HS-27A (cell line): Measurements from ENCODE around the gene MRPL41.
"Not testable (repeated sequence)": the region's sequence is repeated elsewhere in the genome, so short reads cannot be mapped to it uniquely, and the experiment has no call there.

Experiments
- DNase-seq: peaks from one replicate; pipeline ENCODE4 v3.0.0-alpha.2; 2012; ENCODE audit warnings: low read depth, missing footprints

MRPL41 gene

DNA sequence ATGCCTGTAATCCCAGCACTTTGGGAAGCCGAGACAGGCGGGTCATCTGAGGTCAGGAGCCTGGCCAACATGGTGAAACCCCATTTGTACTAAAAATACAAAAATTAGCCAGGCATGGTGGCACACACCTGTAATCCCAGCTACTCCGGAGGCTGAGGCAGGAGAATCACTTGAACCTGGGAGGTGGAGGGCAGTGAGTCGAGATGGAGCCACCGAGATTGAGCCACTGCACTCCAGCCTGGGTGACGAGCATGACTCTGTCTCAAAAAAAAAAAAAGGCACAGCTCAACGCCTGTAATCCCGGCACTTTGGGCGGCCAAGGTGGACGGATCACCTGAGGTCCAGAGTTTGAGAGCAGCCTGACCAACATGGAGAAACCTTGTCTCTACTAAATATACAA, 2.0 kb downstream of the MRPL41 start:
- not testable (repeated sequence) for DNase-seq

DNA sequence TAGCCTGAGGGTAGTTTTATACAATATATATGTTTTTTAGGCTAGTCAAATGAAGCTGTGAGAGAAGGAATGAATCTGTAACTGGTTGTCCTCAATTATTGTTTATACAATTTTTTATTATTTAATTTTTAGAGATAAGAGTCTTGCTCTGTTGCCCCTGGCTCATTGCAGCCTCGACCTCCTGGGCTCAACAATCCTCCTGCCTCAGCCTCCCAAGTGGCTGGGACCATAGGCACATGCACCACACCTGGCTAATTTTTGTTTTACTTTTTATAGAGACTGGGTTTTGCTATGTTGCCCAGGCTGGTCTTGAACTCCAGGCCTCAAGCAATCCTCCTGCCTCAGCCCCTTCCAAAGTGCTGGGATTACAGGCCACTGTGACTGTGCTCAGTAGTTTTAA, 2.7 kb downstream of the MRPL41 start:
- no peak for DNase-seq

DNA sequence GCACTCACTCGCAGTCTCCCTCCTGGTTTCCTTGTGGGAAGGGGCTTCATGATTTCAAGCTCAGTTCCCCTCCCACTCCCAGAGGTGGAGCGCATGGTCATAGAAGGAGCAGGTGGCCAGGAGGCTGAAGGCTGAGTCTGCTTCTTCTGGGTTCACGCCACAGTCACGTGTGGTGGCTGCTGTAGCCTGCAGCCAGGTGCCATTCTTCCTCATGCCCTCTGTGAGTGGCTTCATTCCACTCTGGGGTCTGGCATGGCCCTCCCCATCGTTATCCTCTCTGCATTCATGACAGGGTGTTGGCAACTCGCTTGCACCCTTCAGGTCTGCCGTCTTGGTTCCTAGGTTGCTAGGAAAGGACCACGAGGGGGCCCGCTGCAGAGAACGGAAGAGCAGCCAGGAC, 3.5 kb downstream of the MRPL41 start:
- no peak for DNase-seq

DNA sequence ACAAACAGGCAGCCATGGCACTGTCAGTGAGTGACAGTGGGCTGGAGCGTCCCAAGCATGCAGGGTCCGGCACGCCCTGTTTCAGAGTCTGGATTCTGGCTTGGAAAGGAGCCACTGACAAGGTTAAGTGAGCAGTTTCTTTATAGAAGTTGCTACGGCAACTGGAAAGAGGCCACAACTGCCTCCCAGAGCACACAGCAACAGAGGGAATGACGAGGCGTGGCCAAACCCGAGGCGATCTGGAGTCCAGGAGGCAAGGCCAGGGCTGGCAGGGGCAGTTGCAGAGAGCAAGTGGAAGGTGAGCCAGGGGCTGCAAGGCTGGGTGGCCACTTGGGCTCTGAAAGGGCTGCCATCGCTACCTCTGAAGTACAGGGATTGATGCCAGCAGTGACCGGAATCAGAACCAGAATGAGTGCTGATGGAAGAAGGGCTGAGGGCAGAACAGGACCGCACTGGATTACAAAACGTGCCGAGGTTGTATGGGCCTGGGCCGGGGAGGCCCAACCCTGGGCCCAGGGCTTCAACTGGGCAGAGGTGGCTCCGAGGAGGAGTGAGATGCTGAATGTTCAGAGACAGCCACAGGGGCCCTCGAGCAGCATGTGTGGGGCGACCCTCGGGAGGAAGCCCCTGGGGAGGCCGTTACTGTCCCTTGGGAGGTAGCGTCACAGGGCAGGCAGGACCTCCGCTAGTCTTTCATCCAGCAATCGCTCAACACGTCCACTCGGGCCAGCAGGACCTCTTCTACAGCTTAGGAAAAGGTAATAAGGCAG, 4.6 kb downstream of the MRPL41 start:
- DNase-seq, result no peak

DNA sequence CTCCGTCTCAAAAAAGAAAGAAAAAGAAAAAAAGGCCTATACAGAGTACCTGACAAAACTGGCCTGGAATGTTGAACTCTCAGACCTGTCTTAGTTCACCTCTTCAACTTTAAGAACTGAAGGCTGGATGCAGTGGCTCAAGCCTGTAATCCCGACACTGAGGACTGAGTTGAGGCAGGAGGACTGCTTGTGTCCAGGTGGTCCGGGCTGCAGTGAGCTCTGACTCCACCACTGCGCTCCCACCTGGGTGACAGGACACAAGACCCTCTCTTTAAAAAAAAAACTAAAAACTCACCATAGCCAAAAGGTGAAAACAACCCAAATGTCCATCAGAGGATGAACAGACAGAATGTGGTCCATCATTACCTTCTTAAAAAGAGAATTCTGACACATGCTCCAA, 6.4 kb downstream of the MRPL41 start:
- no peak for DNase-seq

DNA sequence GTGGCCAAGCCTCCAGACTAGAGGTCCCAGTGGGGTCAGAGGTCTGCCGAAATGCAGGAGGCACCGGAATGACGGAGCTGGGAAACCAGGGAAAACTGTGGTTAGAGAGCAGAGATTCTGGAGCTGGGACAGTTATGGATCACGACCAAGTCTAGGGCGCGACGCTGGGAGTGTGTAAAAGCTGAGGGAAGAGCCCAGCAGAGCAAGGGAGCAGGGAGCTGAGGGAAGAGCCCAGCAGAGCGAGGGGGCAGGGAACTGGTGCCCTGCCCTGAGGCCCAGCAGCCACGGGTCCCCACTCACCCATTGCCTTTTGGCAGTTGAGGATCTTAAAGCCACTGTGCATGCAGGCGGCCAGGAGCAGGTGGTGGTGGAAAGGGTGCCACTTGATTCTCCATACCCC, 12.5 kb downstream of the MRPL41 start:
- no peak for DNase-seq

DNA sequence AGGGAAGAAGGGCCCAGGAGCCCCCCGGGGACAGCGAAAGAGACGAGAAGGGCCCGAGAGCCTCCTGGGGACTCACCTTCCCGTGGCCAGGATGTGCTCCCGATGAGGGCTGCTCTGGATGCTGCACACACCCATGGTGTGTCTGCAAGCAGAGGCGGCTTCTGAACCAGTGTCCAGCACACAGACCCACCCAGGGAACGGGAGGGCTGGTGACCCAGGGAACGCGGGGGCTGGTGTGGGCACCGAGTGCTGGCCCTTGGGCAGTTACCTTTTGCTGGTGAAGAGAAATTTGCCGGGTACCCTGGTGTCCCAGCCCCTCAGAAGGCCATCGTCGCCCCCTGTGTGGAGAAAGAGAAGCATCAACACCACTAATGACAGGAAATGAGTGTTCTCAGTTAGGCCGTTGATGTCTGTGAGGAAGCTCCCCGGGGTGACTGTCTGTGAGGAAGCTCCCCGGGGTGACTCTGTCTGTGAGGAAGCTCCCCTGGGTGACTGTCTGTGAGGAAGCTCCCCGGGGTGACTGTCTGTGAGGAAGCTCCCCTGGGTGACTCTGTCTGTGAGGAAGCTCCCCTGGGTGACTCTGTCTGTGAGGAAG, 13.2 kb downstream of the MRPL41 start:
- no peak for DNase-seq

DNA sequence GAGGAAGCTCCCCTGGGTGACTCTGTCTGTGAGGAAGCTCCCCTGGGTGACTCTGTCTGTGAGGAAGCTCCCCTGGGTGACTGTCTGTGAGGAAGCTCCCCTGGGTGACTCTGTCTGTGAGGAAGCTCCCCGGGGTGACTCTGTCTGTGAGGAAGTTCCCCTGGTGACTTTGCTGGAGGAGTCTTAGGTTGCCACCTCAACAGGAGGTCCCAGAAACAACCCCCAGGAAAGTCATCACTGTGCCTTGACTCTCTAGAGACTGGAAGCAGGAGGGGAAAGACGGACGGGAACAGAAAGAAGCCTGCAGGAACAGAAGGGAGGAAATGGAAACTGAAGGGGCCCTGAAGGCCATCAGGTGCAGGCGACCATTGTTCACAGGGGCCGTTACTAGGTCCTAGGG, 16.8 kb downstream of the MRPL41 start:
- DNase-seq, result not testable (repeated sequence)

DNA sequence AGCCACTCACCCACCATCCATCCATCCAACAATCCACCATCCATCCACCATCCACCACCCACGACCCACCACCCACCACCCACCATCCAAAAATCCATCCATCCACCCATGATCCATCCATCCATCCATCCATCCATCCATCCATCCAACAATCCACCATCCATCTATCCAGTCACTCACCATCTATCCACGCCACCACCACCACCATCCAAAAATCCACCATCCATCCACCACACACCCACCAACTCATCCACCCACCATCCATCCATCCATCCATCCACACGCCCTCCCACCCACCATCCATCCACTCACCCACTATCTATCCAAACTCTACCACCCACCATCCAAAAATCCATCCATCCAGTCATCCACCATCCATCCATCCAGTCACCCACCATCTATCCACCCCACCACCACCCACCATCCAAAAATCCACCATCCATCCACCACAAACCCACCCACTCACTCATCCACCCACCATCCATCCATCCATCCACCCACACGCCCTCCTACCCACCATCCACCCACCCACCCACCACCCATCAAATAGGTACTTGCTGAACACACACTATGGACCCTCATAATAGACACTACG, 18.0 kb downstream of the MRPL41 start:
- DNase-seq, result no peak

DNA sequence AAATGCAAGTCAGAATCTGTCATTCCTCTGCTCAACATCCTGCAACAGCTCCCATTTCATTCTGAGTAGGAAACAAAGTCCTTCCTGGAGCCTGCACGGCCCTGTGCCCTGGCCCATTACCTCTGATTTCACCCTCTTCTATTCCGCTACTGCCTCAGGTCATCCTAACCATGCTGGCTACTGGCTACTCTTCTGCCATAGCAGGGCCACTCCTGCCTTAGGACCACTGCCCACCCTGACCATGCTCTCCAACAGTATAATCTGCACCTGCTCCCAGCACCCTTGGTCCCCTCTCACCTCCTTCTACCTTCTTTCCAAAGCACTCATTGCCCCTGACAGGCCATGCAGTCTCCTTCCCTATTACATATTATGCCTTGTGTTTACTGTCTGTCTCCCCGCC, 18.9 kb downstream of the MRPL41 start:
- no peak for DNase-seq

DNA sequence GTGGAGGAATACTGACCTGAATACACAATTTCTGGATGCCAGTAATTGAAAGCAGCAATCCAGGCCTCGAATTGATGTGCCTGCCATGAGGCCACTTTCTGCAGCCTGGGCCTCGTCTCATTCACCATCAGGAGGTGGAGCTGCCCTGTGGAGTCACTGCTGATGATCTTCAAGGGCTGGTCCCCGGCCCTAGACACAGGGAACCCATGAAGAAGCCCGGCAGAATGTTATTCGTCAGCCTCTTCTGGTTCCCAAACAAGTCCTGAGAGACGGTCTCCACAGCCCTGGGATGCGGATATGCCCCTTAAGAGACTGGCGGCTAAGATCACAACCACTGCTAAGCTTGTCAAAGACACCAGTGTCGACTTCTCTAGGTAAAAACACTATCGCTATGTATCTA, 22.5 kb downstream of the MRPL41 start:
- DNase-seq, result no peak

DNA sequence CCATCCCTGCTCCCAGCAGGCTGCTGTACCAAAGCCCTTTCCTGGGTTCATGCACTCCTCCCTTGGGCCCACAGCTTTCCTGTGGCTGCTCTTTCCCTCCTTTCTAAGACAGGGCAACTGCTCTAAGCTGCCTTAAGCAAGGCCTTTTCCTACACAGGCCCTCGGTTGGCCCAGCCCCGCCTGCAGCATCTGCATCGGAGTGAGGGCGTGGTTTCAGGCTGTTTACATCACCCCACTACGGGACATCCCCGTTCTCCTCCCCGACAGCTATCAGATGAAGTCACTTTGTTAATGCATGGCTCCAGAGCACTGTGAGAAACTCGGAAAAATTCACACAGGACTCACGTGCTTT, 23.7 kb downstream of the MRPL41 start:
- no peak for DNase-seq

DNA sequence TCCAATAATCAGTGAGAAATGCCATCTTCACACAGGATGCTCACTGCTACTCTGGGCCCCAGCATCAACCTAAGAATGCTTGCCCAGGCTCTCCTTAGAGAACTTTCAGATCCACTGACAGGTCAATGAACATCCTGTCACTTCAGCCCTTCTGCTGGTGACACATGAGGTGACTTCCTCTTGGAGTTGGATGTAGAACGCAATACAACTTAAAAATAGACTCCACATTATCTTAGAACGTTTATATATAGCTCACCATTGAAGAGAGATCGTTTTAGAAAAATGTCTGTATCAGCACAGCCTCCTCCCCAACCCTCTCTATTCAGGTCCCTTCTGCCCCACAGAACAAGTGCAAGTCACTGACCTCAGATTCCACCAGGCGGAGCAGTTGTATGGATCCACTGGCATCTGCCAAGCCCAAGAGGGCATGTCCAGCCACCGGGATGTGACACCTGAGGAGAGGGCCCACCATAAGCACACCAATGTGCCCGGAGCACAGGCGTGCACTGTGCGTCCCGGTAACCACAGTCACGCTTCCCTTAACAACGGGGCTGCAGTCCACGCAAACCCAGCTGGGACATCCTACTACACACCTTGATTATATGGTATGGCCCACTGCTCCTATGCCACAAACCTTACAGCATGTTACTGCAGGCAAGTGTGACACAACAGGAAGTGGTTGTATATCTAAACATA, 24.2 kb downstream of the MRPL41 start:
- DNase-seq, result no peak

DNA sequence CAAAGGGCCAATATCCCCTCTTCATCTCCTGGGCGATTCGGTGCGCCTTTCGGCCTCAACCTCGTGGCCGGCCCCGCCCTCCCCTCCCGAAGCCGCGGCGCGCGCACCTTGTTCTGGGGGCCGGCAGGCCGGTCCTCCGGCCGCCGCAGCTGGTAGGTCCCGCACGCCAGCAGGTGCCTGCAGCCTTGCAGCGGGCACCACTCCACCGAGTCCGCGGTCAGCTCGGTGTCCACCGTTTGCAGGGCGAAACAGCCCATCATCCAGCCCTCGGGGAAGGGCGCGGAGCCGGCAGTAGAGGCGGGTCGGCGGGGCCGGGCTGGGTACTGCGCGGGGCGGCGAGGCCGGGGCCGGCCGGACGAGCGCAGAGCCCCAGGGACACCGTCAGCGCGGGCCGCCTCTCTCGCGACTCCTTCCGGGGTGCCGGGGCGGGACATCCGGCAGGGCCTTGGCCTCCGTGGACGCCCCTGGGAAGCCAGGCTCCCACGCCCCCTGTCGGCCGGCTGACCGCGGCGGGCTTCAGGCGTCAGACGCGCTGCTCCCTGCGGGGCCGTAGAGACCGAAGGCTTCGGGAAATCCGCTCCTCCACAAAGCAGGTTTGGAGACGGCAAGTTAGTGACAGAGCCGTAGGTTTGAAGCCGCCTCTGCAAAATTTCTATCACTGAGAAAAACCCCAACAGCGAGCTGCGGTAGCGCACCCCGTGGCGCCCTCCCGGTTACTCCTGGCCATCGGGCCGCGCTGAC, 27.0 kb downstream of the MRPL41 start, which contains the start of gene DPH7:
Gene DPH7, minus strand, starts transcription at position 408 of the 741 bp plus-strand sequence. Its CDS starts 148 bp downstream, at position 260.
- peak; percentile 29 for DNase-seq

DNA sequence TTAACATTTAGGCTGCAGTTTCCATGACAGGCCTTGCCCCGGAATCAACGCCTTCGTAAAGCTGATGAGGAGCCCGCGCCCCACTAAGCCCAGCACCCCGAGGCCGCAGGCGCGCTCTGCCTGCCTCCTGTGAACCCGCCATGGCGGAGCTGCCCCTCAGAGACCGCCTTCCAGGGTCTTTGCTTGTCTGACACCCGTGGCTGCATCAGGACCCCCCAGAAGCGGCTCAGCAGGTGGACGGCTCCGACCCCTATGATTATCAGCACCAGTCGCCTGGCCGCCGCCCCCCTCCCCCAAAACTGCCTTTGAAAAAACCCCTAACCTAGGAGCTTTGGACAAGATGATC, 27.6 kb downstream of the MRPL41 start:
- DNase-seq, result no peak

DNA sequence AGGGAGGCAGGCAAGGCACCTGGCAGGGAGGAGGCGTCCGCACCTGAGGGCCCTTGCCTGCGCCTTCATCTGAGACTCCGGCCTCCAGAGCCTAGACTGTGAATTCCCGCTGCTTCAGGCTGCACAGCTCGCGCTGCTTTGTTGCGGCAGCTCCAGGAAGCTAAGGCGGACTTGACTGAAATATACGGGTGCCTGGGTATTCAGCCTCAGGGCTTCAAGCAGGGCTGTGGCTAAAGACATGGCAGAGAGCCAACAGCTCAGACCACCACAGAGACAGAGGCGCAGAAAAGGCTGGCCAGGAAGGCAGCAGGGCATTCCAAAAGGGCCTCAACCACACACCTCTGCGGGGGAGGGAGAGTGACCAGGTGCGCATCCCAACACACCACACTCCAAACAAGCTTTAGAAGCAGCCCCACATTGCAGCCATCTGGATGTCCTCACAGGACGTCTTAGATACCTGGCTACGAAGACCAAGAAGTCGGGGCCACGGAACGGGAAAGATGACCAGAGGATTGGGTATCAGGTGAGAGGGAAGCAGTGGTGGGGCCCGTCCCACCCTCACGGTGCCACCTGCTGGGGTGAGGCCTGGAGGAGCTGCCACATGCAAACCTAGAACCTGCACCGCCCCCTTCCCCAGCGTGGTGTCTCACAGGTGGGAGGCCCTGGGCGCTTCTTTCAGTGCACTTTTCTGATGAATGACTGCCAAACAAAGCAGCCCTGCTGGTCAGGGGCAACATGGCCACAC, 28.7 kb downstream of the MRPL41 start:
- DNase-seq, result no peak

DNA sequence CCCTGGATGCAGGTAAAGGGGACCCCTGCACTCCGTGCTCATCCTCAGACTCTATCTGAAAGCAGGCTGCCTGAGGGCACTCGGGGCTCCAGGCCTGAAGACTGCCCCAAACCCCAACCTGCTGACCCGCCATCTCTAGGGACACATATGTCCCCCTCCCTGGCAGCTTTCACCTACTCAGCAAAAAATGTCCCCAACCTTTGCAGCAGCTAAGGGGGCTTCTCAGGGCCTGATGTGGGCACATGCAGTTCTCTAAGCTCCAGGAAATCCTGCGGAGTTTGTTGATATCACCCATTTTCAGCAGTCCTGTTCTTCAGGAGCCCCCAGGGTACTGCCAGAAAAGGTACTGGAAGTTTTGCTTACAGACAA, 29.3 kb downstream of the MRPL41 start:
- DNase-seq, result no peak

DNA sequence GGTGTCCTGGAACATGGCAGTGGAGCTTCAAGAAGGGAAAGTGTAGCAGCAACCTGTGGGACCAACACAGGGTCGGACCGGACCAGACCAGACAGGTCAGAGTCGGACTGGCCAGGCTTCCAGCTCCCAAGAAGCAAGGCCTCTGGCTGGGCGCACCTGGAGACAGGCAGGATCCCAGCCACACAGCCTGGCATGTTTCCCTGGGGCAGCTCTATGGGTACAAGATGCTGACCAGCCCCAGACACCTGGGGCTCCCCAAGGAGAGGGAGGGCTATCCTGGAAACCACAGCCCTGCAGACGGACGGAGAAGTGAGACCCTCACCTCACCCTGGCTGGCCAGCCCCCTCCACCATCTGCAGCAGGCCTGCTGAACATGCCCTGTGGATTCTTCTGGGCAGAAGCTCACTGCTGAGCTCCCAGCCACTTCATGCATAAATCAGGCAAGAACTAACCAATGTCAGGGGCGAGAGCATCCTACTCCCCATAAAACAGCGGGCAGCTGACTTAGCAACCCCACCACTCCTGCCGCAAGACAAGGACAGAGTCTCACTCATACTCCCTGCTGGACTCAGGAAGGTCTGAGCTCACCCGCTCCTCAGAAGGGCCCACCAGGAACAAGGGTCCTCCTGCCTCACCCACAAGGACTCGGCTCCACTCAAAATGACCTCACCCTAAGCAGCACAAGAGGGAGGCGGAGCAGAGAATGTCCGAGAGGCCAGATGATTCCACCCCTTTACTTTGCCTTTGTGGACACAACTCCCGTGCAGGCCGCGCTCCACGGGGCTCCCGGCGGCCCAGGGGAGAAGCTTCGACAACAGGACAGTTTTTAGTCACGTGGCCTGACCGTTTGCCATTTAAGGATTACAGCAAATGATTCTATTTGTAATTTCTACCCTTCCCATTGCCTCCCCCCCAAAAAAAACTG, 29.9 kb downstream of the MRPL41 start:
- DNase-seq, result no peak

DNA sequence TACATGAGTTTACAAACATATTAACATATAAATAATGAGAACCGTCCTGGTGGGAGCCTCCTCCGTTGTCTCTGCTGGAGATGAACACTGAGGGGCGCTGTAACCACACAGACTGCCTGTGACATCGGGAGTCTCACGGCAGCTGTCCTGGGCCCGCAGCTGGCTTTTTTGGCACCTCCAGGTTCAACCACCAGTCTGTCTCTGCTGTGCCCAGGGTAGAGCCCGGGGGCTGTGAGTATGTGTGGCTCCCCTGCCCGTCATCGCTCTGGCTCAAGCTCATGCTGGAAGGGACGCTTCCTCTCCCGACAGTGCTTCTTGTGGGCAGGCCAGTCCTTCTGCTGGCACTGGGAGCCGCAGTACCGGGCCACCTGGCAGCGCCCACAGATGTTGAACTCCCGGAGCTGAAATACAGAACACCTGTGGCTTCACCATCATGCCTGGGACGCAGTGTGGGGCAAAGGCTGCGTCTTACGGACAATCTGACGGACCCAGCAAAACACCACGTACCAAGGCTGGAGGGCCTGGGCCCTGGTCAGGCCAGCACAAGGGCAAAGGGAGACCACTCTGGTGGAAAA, 30.7 kb downstream of the MRPL41 start:
- no peak for DNase-seq

DNA sequence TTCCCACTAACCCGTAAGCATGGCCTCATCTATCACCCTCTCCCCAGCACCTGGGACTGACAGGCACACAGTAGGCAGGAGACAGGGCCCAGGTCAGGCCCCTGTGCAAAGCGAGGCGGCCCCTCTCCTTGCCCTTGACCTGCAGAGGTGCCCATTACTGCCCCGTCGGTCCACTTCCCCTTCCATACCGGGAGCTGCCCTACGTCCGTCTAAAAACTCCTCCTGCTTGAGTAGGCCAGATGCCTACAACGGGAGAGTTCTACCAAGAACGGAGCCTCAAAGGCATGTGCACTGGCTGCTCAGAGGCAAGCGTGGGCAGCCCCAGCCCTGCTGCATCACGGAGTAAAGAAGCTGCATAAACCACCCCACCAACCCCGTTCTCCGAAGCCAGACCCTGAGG, 31.7 kb downstream of the MRPL41 start:
- DNase-seq, result no peak
